CD4-positive, alpha-beta T cell (primary cell): Measurements from ENCODE around the gene POU2F2. TPM values are rescaled to one million over a fixed set of nuclear protein-coding genes. Genes with fewer than 3 reads are reported as not detected.

Experiments
- ATAC-seq: fragments of 200-7000 bp; cut with Tn5 transposase; one replicate; pipeline ENCODE4 v1.10.0; 2022; ENCODE audit warnings: mild to moderate bottlenecking; ENCODE audit not compliant: poor library complexity
- CTCF ChIA-PET: fragments of 350-600 bp; sonication (Branson Sonifier 250); formaldehyde crosslinking; loops from one replicate; lab custom pipeline; 2021; ENCODE audit warnings: antibody characterized with exemption, inconsistent platforms; lab: Charles Lee
- POLR2A ChIA-PET: fragments of 350-600 bp; sonication (Branson Sonifier 250); formaldehyde crosslinking; loops from one replicate; lab custom pipeline; 2021; ENCODE audit warnings: antibody characterized with exemption, inconsistent platforms; lab: Charles Lee
- DNase-seq, 14 experiments: peaks; one replicate each; pipeline ENCODE4 v3.0.0-alpha.2; 2013 to 2020; ENCODE audit warnings: mixed read lengths in 2 of 14
- H3K27ac ChIP-seq, 2 donors: one replicate each; pipeline versions ENCODE4 v1.5.1 to v1.7.0; 2013; ENCODE audit warnings: low read length in 2 of 2, low read depth in 1 of 2, mild to moderate bottlenecking in 1 of 2
- H3K27me3 ChIP-seq, 2 experiments: 1 replicate in 1 of 2; 2 replicates in 1 of 2; pipeline versions ENCODE4 v1.6.1 to v1.7.0; 2013; ENCODE audit warnings: low read length in 2 of 2, control low read depth in 1 of 2, mild to moderate bottlenecking in 1 of 2, moderate library complexity in 1 of 2; ENCODE audit not compliant: insufficient read depth in 2 of 2, control insufficient read depth in 1 of 2
- H3K36me3 ChIP-seq: one replicate; pipeline ENCODE4 v1.6.1; 2013; ENCODE audit warnings: low read length, control low read depth; ENCODE audit not compliant: insufficient read depth
- H3K4me1 ChIP-seq: one replicate; pipeline ENCODE4 v1.6.1; 2013; ENCODE audit warnings: low read length, control low read depth; ENCODE audit not compliant: insufficient read depth
- H3K4me3 ChIP-seq: one replicate; pipeline ENCODE4 v1.5.1; 2013; ENCODE audit warnings: mild to moderate bottlenecking, low read length, moderate library complexity
- H3K9me3 ChIP-seq, 2 experiments: 1 replicate in 1 of 2; 2 replicates in 1 of 2; pipeline versions ENCODE4 v1.6.1 to v1.7.0; 2013; ENCODE audit warnings: low read length in 2 of 2, mild to moderate bottlenecking in 2 of 2, control low read depth in 1 of 2, moderate library complexity in 1 of 2; ENCODE audit not compliant: control insufficient read depth in 1 of 2, insufficient read depth in 1 of 2
- H3K27ac Mint-ChIP-seq: one replicate; pipeline ENCODE4 v1.8.0; 2020; ENCODE audit warnings: mixed read lengths
- H3K27me3 Mint-ChIP-seq: one replicate; pipeline ENCODE4 v1.8.0; 2021; ENCODE audit warnings: mixed read lengths
- H3K36me3 Mint-ChIP-seq: one replicate; pipeline ENCODE4 v1.8.0; 2021; ENCODE audit warnings: low read depth, mixed read lengths
- H3K4me1 Mint-ChIP-seq: one replicate; pipeline ENCODE4 v1.8.0; 2021; ENCODE audit warnings: low read depth, mixed read lengths
- H3K4me3 Mint-ChIP-seq: one replicate; pipeline ENCODE4 v1.8.0; 2020; ENCODE audit warnings: mild to moderate bottlenecking, mixed read lengths
- H3K9me3 Mint-ChIP-seq: one replicate; pipeline ENCODE4 v1.8.0; 2020; ENCODE audit warnings: mixed read lengths
- intact Hi-C, 2 experiments: fragments of 100-400 bp; cut with DNase I in 1 of 2; cut with micrococcal nuclease in 1 of 2; formaldehyde crosslinking; loops; one replicate each; pipeline versions ENCODE4 v1.15.1 to v1.9.0; 2023 to 2025; cut with DNase I, micrococcal nuclease
- total RNA-seq, 174 experiments: library from RNA in 2 of 174; stranded (reverse) in 2 of 174; gene quantifications; one replicate each; pipeline ENCODE4 v1.2.3 and lab custom pipeline; 2021 to 2026
- TF ChIP-seq, protein P1 (sequence below): fragments of 200-600 bp; IDR thresholded peaks from one replicate; pipeline ENCODE4 v1.8.0; 2022; ENCODE audit warnings: antibody characterized with exemption, mild to moderate bottlenecking

Gene POU2F2
- total RNA-seq, 2 experiments from 2014 or later = 18.6 to 19.9 TPM

GRCh38 chr19:42126574-42126973 lies 5.7 kb downstream of the POU2F2 start:
- Mint-ChIP-seq H3K27me3 (no peaks in the 10 kb centered on the region), H3K27ac (no peak overlapping the region), H3K36me3 (peaks cover 15% of the 10 kb centered on the region), H3K9me3 (no peaks in the 10 kb centered on the region), H3K4me1 (peaks cover 78% of the 10 kb centered on the region), H3K4me3 (no peak overlapping the region)
- H3K4me3 ChIP-seq = no peak overlapping the region
- H3K36me3 ChIP-seq = no peaks in the 10 kb centered on the region
- CTCF ChIA-PET = no interaction called here
- POLR2A ChIA-PET = no interaction called here
- intact Hi-C loops = no loop called here
- peaks cover 85% of the 10 kb centered on the region for H3K4me1 ChIP-seq
- H3K9me3 ChIP-seq = no peaks in the 10 kb centered on the region
- no peaks in the 10 kb centered on the region for H3K27me3 ChIP-seq
- TF ChIP-seq, protein P1, sequence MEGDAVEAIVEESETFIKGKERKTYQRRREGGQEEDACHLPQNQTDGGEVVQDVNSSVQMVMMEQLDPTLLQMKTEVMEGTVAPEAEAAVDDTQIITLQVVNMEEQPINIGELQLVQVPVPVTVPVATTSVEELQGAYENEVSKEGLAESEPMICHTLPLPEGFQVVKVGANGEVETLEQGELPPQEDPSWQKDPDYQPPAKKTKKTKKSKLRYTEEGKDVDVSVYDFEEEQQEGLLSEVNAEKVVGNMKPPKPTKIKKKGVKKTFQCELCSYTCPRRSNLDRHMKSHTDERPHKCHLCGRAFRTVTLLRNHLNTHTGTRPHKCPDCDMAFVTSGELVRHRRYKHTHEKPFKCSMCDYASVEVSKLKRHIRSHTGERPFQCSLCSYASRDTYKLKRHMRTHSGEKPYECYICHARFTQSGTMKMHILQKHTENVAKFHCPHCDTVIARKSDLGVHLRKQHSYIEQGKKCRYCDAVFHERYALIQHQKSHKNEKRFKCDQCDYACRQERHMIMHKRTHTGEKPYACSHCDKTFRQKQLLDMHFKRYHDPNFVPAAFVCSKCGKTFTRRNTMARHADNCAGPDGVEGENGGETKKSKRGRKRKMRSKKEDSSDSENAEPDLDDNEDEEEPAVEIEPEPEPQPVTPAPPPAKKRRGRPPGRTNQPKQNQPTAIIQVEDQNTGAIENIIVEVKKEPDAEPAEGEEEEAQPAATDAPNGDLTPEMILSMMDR = no peak
- ATAC-seq (no peak), DNase-seq (peak in 1 of 14 experiments; percentile 32)
- H3K27ac ChIP-seq = no peak overlapping the region

- H3K4me3 ChIP-seq = no peak overlapping the region
- Mint-ChIP-seq H3K4me1 (peaks cover 79% of the 10 kb centered on the region), H3K4me3 (peak overlapping the region; percentile 7), H3K27me3 (no peaks in the 10 kb centered on the region), H3K36me3 (peaks cover 15% of the 10 kb centered on the region), H3K9me3 (no peaks in the 10 kb centered on the region), H3K27ac (peak overlapping the region; percentile 88)
- H3K27ac ChIP-seq = no peak overlapping the region
- DNase-seq = no peak
- no peaks in the 10 kb centered on the region for H3K36me3 ChIP-seq
- no peaks in the 10 kb centered on the region for H3K27me3 ChIP-seq
- TF ChIP-seq, protein P1 = no peak
- peaks cover 83% of the 10 kb centered on the region for H3K4me1 ChIP-seq
- ATAC-seq = no peak
- intact Hi-C loops = no loop called here
- H3K9me3 ChIP-seq = no peaks in the 10 kb centered on the region
- CTCF ChIA-PET = interaction anchor here (0.6 to 3.1 kb wide), 3 partner anchors 7 to 162 kb away, joined by 3 to 16 read pairs (median 11); partner anchors contain the start of gene POU2F2
- POLR2A ChIA-PET = no interaction called here
Measured at GRCh38 chr19:42125536-42125935, 6.7 kb downstream of the POU2F2 start.

DNA sequence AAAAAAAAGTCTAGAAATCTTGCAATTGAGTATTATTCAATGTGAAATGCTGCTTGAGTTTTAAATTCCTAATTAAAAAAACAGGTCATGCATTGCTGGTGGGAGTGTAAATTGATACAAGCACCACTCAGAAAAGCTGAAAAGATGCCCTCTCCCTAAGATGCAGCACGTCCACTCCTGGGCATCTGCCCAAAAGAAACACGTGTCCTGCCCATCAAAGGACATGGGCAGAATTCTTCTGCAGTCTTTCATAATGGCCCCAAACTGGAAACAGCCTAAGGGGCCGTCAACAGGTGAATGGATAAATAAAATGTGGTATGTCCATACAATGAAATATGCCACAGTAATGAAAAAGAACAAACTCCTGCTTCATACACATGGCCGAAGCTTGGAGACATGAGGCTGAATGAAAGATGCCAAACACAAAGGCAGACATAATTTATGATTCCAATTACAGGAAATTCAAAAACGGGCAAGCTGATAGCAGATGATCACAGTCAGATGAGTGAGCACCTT lies 7.8 kb downstream of the POU2F2 start:
- Mint-ChIP-seq H3K27ac (peak overlapping the region; percentile 88), H3K27me3 (no peaks in the 10 kb centered on the region), H3K36me3 (peaks cover 15% of the 10 kb centered on the region), H3K4me3 (no peak overlapping the region), H3K9me3 (no peaks in the 10 kb centered on the region), H3K4me1 (peaks cover 71% of the 10 kb centered on the region)
- CTCF ChIA-PET = interaction anchor here (1.3 to 3.1 kb wide), 4 partner anchors 8 to 155 kb away, joined by 5 to 16 read pairs (median 8); partner anchors contain the start of gene POU2F2
- Histone ChIP-seq H3K9me3 (no peaks in the 10 kb centered on the region), H3K4me3 (no peak overlapping the region), H3K4me1 (peaks cover 72% of the 10 kb centered on the region), H3K27me3 (no peaks in the 10 kb centered on the region), H3K36me3 (no peaks in the 10 kb centered on the region), H3K27ac (no peak overlapping the region)
- ATAC-seq (no peak), DNase-seq (no peak)
- intact Hi-C loops = no loop called here
- POLR2A ChIA-PET = interaction anchor here (0.9 kb wide), 1 partner anchor 52 kb away, joined by 3 read pairs; no protein-coding TSS in a partner anchor
- TF ChIP-seq, protein P1 = no peak
